CD4-positive, alpha-beta T cell treated with Interleukin-15 for 4 hours (primary cell): ENCODE measurements around the gene LDHAL6B.

Source experiments
- DNase-seq: peaks from one replicate; pipeline ENCODE4 v3.0.0-alpha.2; 2020; ENCODE audit warnings: low spot score

LDHAL6B gene

DNA sequence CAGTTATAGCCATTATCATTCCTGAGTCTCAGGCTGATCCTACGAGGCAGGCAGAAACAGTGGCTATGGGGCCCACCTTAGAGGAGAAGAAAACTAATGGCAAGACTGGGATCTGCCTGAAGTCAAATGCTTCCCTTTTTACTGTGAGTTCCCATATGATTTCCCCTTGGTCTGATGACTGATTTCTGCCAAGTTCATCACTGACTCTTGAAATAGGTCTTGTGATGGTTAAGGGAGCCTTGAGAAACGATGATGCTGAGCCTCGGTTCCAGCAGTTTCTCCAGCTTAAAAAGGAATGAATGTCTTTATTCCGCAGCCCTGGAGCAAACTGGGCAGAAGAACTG lies 29.4 kb upstream of the LDHAL6B start:
- DNase-seq, result no peak

DNA sequence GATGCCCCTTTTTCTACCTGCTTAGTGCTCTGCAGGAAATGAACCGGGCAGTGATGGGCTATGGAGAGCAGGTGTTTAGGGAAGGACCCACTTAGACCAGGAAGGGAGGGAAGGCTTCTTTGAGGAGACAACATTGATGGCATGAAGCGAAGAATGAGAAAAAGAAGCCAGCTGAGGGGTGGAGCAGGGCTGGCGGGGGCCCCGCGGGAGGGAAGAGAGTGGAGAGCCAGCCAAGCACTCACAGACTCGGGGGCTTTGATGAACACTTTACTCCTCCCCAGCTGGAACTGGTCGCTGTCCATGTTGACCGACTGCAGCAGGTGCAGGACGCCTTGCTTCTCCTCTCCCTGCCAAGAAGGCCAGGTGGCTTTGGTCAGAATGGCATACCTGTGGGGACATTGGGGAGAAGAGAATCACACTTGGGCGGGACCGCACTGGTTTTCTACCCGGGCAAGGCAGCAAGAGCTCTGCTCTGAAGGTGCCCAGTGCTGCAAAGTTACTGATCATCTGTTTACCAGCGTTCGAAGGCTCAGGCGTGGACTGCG lies 28.4 kb upstream of the LDHAL6B start:
- no peak for DNase-seq

DNA sequence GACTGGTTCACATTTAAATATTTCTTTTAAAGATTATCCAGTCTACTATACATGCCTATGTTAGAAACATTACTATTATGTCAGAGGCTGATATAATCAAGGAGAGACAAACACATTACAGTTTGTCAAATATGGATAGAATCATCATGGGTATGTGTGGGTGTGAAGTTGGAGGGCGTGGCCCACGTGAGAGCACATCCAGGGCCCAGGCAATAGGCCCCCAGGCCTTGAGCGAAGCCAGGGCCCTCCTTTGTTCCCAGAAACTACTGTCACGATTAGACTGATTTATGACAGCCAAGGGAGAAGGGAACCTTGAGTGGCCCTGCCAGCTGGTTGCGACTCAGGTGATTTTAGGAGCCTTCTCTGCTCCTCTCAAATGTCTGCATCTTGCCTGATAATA lies 26.9 kb upstream of the LDHAL6B start:
- no peak for DNase-seq

DNA sequence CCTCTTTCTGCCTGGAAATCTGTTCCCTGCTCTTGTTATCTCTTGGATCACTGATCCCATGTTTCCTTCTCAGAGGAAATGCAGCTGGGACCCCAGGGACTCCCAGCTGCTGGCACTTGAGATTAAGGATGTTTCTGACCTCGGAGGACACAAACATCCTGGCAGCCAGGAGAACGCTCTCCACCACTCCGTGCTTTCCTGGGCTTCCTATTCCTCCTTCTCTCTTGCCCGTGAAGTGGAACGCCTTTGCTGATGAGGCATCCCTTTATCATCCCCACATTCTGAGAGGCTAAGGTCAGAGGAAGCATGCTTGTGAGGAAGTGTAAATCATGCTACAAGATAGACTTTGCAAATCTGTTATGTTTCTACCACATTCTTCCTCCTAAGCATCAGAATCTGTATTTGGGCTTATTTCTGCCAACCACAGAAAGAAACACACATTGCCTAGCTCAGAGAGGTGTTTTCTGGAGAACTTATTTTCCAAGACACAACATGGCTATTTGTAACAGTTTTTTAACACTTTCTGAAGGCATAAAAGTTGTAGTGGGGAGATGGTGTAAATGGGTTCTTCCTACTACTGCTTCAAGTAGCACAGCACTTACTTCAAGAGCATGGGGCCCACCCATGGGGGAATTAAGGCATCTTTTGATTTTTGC lies 25.6 kb upstream of the LDHAL6B start:
- no peak for DNase-seq

DNA sequence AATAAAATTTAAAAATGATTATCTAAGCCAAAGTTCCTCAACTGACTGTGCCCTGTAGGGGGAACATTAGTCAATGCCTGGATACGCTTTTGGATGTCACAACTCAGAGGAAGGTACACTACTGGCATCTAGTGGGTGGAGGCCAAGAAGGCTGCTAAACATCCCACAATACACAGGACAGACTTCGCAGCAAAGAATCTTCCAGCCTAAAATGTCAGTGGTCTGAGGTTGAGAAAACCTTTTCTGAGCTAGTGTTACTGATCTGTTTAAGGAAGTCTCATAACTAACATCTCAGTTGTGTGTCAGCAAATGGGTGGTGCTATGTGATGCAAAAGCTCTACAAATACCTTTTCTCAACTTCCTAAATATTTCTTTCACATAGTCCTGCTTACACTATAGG lies 20.9 kb upstream of the LDHAL6B start:
- DNase-seq, result no peak

DNA sequence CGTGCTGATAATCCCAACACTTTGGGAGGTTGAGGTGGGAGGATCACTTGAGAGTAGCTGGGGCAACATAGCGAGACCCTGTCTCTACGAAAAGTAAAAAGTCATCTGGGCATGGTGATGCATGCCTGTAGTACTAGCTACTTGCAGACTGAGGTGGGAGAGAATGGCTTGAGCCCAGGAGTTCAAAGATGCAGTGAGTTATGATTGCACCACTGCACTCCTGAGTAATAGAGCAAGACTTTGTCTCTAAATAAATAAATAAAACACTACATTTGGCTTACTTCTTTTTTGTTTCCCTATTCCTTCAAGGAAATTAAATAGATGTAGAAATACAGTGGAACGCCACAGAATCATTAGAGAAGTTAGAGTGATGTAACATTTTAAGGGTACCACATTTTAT lies 20.1 kb upstream of the LDHAL6B start:
- DNase-seq, result no peak

DNA sequence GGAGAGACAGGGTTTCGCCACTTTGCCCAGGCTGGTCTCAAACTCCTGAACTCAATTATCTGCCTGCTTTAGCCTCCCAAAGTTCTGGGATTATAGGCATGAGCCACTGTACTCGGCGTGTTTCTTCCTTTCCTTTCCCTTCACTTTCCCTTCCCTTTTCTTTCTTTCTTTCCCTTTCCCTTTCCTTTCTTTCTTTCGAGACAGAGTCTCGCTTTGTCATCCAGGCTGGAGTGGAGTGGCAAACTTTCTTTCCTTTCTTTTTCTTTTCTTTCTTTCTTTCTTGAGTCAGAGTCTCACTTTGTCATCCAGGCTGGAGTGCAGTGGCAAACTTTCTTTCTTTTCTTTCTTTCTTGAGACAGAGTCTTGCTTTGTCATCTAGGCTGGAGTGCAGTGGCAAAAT lies 17.4 kb upstream of the LDHAL6B start:
- DNase-seq, result no peak

DNA sequence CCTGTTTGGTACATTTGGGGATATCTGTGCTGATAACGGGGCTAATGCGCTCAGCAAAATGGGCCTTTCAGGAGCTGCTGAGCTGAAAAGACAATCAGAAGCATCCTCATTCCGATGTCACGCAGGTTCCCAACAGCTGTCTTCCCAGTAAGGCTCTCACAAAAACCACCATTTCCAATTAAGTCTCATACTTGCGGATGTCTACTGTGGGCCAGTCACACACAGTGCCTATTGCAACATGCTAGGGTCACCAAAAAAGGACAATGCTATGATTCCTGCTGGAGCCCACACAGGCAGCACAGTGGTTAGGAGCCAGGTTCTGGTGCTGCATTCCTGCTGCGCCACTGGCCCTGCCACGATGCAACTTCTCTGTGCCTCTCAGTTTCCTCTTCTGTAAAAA lies 16.4 kb upstream of the LDHAL6B start:
- no peak for DNase-seq

DNA sequence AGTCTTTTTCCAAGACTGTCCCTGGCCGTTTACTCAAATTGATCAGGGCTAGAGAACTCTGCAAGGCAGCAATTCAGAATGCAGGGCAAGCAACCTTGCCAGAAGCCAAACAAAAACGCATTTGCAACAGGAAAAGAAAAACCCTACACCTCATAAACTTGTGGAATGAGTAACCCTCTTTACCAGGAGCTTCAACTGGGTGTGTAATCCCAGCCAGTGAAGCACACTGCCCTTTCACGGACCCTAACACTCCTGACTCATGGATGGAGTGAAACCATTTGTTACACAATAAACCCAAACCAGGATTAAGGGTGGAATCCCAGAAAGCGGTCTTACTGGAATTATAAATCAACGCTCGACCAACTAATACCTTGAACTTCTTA lies 14.8 kb upstream of the LDHAL6B start:
- DNase-seq, result no peak

DNA sequence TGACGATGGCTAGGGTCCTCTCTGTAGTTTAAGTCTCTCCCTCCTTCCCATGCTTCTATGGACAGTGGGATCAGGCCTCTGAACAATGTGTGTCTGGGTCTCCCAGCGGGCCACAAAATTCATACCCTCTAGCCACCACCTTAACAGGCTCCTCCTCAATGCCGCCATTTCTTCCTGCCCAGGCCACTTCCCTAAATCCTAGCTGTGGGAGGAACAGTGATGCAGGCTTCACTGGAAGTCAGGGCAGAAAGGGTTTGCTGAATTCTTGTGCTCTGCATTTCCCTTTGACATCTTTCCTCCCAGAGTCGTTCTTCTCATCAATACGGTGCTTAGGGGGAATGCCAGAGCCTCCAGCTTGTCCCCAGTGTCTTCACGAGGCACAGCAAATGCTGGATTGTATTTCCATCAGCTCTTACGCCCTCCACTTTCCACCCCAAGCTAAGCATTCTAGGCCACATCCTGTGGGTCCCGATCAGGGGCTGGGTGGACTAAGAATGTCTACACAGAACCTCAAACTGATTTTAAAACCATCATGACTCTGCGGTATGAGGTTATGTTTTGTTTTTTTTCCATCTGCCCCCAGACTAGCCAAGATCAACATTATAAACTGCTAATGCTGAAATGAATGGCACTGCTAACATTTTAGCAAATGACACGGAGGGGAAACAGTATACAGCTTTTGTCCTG lies 11.9 kb upstream of the LDHAL6B start:
- DNase-seq, result no peak

DNA sequence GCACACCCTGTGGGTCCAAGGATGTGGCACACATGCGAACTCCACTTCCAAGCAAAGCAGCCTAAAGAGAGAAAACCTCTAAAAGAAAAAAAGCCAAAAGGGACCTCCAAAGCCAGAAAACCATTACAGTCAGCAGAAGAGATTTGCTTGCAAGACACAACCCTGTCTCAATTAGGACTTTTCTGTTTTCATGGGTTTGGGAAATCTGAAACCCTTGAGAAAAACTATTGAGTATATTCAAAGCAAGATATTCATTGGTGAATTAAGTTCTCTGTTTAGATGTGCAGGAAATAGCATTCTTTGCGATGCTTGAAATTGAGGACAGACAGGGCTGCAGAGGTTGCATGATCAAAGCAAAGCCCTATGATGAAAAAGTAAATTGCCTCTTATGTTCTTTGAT lies 10.2 kb upstream of the LDHAL6B start:
- DNase-seq, result no peak

DNA sequence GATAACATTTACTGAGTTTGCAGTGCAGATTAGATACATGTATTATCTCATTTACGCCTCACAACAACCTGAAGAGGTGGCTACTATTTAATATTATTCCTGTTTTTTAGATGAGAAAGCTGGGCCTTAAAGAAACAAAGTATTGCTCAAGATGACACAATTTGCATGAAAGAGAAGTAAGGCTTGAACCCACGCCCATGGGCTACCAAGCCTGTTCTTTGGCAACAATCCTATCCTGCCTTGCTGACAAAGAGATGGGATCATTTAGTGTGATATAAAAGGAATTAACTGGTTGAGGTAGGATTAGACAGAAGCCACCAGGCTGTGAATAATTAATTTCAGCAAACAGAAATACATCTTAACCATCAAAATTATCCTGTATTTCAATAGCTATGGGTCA lies 9.2 kb upstream of the LDHAL6B start:
- DNase-seq, result no peak

DNA sequence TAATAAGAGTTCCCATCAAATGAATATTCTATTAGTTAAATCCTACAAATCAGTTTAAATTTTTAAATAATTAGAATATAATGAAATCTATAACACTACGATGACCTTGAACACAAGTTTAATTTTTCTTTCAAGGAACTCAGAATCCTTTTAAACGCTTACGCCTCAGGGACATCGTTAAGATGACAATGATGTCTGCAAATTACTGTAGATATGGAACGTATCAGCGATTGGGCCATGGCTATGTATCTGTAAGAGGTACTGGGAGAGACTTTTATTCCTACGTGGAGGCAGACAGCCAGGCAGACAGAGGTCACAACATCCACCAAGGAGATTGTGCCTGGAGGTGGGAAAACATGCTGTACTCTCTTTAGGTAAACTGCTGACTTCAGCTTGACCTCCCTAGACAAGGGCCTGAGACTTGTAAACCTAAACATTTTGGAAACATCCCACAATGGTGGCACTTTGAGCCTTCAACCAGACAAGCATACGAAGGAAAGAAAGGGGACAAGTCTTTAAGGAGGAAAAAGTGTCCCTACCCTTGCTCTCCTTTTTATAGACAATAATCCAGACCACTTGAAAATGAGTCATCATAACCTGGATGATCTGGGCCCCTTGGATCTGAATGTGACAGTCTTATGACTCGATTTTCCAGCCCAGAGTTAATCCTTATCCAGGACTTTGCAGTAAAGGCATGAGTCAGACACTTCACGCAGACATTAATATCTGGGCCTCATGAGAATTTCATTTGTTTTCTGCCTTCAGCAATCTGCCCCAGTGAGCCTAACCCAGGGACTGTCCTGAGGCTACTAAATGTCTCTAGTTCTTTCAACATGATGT lies 6.8 kb upstream of the LDHAL6B start:
- DNase-seq, result no peak

DNA sequence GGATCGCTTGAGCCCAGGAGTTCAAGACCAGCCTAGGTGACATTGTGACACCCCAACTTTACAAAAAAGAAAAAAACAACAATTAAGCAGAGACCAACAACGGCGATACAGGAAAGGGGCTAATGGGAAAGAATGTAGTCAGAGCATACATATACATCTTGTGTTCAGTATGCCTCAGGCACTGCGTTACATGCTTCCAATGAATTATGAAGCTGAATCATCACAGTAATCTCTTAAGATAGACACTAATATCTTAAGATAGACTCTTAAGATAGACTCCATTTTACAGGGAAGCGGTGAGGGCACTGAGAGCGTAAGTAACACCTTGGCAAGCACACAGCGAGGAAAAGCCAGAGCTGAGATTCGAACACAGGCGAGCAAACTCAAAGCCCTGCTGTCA lies 6.1 kb upstream of the LDHAL6B start:
- DNase-seq, result no peak

DNA sequence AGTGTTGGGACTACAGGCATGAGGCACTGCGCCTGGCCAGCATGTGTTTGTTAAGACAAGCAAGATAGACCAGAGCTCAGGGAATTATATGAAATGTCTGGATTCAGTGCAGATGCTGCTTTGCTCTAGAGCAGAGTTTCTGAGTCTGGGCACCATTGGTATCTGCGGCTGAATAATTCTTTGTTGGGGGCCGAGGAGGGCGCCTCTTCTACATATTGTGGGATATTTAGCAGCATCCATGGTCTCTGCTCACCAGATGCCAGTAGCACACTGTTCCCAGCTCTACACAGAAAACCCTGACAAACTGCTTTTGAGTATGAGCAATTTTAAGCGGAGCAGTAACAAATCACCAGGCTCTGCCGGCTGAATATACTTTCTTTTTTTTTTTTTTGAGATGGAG lies 3.6 kb upstream of the LDHAL6B start:
- no peak for DNase-seq

DNA sequence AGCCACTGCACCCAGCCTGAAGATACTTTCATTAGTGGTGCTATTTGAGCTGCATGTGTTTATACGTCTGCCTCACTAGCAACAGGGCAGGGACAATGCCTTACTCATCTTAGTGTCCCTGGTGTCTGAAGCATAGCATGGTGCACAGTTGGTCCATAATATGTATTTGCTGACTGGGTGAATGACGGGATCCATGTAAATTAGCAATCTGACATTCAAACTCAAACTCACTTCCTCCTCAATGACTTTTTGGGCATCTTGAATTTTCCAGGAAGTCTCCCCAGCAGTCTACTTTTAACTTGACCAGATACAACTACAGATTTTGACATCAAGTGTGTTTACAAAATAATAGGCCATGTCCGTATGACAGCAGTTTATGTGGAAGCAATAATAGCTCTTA lies 3.0 kb upstream of the LDHAL6B start:
- DNase-seq, result no peak

DNA sequence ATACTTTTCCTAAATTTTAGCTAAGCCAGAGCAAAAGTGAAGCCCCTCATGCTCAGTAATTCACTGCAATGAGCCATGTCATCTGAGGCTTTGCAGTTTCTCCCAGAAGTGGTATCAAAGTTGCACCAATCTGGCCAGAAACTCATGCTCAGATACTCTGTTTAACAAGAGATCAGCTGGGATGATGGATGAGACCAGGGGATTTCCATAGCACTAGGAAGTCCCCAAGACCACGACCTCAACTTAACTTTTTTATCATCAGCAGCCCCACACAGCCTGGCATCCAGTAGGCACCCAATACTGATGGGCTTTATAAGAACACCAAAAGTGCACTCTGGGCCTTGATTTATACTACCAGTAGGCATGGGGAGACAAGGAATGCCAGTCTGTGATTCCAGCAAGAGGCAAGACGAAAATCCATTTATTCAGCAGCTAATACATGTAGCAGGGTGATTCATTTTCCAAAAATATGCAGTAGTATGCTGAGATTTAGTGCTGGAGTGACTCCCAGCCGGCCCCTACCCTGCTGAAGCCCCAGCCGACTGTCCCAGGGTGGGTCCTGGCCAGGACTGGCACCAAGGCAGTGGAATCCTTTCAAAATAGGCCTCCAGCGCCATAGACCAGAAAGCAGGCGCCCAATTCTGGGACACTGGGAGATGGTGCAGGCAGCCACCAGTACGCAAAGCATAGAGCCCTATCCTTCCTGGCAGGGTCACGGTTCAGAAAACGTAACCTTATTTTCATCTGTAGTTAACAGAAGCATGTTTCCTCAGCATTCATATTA lies 612 bp upstream of the LDHAL6B start:
- DNase-seq, result no peak

DNA sequence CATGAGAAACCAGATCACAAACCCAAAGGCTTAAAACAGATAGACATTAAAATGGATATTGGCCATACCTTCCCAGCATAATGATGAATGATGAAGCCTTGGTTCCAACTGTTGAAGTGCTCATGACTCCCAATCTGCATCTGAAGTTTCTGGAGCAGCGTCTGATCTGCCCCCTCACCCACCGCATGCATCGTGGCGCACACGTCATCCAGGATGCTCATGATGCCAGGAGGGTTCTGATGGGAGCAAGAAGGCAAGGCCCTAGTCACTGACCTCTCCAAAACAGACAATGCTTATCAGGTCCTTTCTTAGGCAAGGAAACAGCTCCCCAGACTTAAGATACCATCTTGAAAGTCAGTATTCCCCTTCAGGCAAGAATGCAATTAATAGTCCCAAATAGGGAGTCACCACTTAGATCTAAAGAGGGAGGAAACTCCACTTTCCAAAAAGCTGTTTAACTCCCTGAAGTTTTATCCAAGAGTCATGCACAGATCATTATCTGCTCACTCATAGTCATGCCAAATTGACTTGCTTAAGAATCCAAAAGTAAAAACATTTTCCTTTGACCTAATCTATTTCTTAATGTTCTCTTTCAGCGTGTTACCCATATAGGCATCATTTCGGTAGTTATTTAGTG lies 2.1 kb downstream of the LDHAL6B start:
- DNase-seq, result no peak

DNA sequence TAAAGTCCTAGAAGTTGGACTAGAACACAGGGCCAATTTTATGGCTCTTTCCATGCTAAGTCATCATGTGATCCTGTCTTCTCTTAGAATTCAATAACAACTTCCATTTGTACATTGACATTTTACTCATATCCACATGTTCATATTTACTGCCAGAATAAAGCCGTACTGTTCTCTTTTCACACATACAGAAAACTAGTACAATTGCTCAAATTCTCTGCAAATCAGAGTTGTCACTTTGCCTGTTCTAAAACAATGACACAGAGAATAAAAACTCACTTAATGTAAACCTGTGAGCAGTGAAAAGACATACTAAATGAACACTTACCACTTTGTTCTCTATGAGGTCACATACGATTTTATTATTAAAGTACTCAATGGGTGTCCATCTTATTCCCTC lies 3.5 kb downstream of the LDHAL6B start:
- DNase-seq, result no peak

DNA sequence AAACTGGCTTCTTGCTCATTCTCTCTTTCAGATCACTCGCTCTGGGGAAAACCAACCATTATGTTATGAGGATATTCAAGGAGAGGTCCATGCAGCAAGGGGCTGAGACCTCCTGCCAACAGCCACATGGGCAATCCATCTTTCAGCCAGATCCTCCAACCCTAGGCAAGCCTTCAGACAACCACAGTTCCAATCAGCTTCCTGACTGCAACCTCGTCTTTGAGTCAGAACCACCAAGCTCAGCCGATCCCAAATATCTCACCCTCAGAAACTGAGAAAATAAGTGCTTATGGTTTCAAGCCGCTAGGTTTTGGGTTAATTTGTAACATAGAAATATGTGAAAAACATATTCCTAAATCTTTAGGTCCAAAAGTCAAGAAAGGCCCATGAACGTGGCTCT lies 10.3 kb downstream of the LDHAL6B start:
- no peak for DNase-seq

DNA sequence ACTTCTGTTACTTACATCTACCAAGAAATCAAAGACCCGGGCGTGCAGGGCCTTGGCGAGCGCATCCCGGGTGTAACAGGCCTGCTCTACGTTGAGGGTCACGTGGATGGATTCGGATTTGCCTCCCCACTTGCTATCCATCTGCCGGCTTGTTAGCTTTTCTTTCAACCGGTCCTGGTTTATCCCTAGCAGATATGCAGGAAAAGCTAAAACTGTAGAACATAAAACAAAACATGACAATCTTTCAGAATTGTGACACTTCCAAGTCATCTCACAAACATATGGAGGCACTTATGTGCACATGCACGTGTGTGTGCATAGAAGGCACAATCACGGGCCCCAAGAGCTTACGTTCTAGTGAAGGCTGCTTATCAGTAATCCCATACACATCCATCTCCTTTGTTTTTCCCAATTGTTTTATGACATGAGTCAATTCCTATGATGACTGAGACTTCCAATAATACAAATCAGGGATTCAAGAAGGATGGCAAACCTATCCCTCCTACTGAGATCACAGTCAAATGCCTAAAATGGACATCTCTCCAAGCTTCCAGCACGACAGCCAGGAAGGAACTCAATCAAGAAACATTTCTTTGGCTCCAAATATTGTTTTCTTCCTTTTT lies 11.3 kb downstream of the LDHAL6B start:
- no peak for DNase-seq
